Measurements from ENCODE around the gene EIF3F.

Gene EIF3F

GRCh38 chr11:8032576-8033304 is 45.6 kb downstream of the EIF3F start:
- Histone ChIP-seq H3K27me3 (ENCODE audit: insufficient read depth, low read length, poor library complexity) (peaks cover 6% of the 10 kb centered on the region), H2AFZ (ENCODE audit: low read depth, low read length) (no peak overlapping the region), H3K4me3 (ENCODE audit: low read depth in 1 of 2, low read length in 2 of 2) (no peak overlapping the region), H3K4me2 (ENCODE audit: insufficient read depth, low read length) (no peak overlapping the region), H4K20me1 (ENCODE audit: insufficient read depth, low read length) (no peaks in the 10 kb centered on the region), H3K27ac (ENCODE audit: low read length) (no peak overlapping the region), H3K79me2 (ENCODE audit: insufficient read depth, low read length) (no peaks in the 10 kb centered on the region), H3K9me3 (ENCODE audit: insufficient read depth, low read length, severe bottlenecking) (no peaks in the 10 kb centered on the region), H3K9ac (ENCODE audit: low read depth, low read length) (no peak overlapping the region), H3K4me1 (ENCODE audit: insufficient read depth, low read length) (no peaks in the 10 kb centered on the region), H3K36me3 (ENCODE audit: insufficient read depth, low read length) (no peaks in the 10 kb centered on the region)
- DNase-seq (no peak), ATAC-seq (ENCODE audit: insufficient read depth, low read depth) (no peak)
- no peak for TF ChIP-seq CTCF (IDR thresholded peaks at IDR 0.05; ENCODE audit: borderline replicate concordance, extremely low read depth, low read length, poor library complexity, severe bottlenecking)

- H3K36me3 ChIP-seq (ENCODE audit: insufficient read depth, low read length), result no peaks in the 10 kb centered on the region
- H2AFZ ChIP-seq (ENCODE audit: low read depth, low read length), result no peak overlapping the region; the same call in 1 of the 2 replicates
- TF ChIP-seq CTCF (IDR thresholded peaks at IDR 0.05; ENCODE audit: borderline replicate concordance, extremely low read depth, low read length, poor library complexity, severe bottlenecking) (peak; percentile 78), EZH2 (IDR thresholded peaks at IDR 0.05; ENCODE audit: borderline replicate concordance, low read depth, low read length, severe bottlenecking) (no peak)
- H3K4me3 ChIP-seq (ENCODE audit: low read depth in 1 of 2, low read length in 2 of 2), result no peak overlapping the region
- H3K9me3 ChIP-seq (ENCODE audit: insufficient read depth, low read length, severe bottlenecking), result no peaks in the 10 kb centered on the region
- H3K27me3 ChIP-seq (ENCODE audit: insufficient read depth, low read length, poor library complexity), result peaks cover 6% of the 10 kb centered on the region
- no peaks in the 10 kb centered on the region for H3K79me2 ChIP-seq (ENCODE audit: insufficient read depth, low read length)
- peak; percentile 68 for ATAC-seq (ENCODE audit: insufficient read depth, low read depth)
- H3K4me1 ChIP-seq (ENCODE audit: insufficient read depth, low read length), result no peaks in the 10 kb centered on the region
- H3K4me2 ChIP-seq (ENCODE audit: insufficient read depth, low read length), result no peak overlapping the region
- no peak overlapping the region for H3K27ac ChIP-seq (ENCODE audit: low read length)
- DNase-seq, result peak; percentile 33
- no peaks in the 10 kb centered on the region for H4K20me1 ChIP-seq (ENCODE audit: insufficient read depth, low read length)
- H3K9ac ChIP-seq (ENCODE audit: low read depth, low read length), result no peak overlapping the region
These were observed 46.4 kb downstream of the EIF3F start for GRCh38 chr11:8033305-8034105.

- Histone ChIP-seq H3K36me3 (ENCODE audit: insufficient read depth, low read length) (no peaks in the 10 kb centered on the region), H3K4me2 (ENCODE audit: insufficient read depth, low read length) (no peak overlapping the region), H4K20me1 (ENCODE audit: insufficient read depth, low read length) (no peaks in the 10 kb centered on the region), H3K79me2 (ENCODE audit: insufficient read depth, low read length) (no peaks in the 10 kb centered on the region), H3K9ac (ENCODE audit: low read depth, low read length) (no peak overlapping the region), H3K4me3 (ENCODE audit: low read depth in 1 of 2, low read length in 2 of 2) (no peak overlapping the region), H3K27ac (ENCODE audit: low read length) (no peak overlapping the region), H3K27me3 (ENCODE audit: insufficient read depth, low read length, poor library complexity) (peaks cover 6% of the 10 kb centered on the region), H3K9me3 (ENCODE audit: insufficient read depth, low read length, severe bottlenecking) (no peaks in the 10 kb centered on the region), H2AFZ (ENCODE audit: low read depth, low read length) (no peak overlapping the region), H3K4me1 (ENCODE audit: insufficient read depth, low read length) (no peaks in the 10 kb centered on the region)
- no peak for ATAC-seq (ENCODE audit: insufficient read depth, low read depth)
- no peak for TF ChIP-seq EZH2 (IDR thresholded peaks at IDR 0.05; ENCODE audit: borderline replicate concordance, low read depth, low read length, severe bottlenecking)
- TF ChIP-seq CTCF (IDR thresholded peaks at IDR 0.05; ENCODE audit: borderline replicate concordance, extremely low read depth, low read length, poor library complexity, severe bottlenecking), result no peak
- DNase-seq, result no peak
These were observed 47.0 kb downstream of the EIF3F start for GRCh38 chr11:8034106-8034585.

Data from DND-41 (cell line).